GM10266 (cell line): Measurements from ENCODE around the gene CRYBB1.

ENCODE experiments used
- DNase-seq: peaks from one replicate; pipeline ENCODE4 v3.0.0; 2012; ENCODE audit errors: extremely low spot score
- TF ChIP-seq, protein P1 (sequence below): IDR thresholded peaks from 2 replicates; pipeline ENCODE4 v1.5.1; 2012; ENCODE audit warnings: mild to moderate bottlenecking, low read depth; ENCODE audit not compliant: control insufficient read depth, insufficient read depth; ENCODE audit errors: missing control alignments

The CRYBB1 gene

GRCh38 chr22:26660356-26660755 is 42.5 kb upstream of the CRYBB1 start:
- DNase-seq: no peak
- TF ChIP-seq, protein P1, sequence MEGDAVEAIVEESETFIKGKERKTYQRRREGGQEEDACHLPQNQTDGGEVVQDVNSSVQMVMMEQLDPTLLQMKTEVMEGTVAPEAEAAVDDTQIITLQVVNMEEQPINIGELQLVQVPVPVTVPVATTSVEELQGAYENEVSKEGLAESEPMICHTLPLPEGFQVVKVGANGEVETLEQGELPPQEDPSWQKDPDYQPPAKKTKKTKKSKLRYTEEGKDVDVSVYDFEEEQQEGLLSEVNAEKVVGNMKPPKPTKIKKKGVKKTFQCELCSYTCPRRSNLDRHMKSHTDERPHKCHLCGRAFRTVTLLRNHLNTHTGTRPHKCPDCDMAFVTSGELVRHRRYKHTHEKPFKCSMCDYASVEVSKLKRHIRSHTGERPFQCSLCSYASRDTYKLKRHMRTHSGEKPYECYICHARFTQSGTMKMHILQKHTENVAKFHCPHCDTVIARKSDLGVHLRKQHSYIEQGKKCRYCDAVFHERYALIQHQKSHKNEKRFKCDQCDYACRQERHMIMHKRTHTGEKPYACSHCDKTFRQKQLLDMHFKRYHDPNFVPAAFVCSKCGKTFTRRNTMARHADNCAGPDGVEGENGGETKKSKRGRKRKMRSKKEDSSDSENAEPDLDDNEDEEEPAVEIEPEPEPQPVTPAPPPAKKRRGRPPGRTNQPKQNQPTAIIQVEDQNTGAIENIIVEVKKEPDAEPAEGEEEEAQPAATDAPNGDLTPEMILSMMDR: no peak

DNA sequence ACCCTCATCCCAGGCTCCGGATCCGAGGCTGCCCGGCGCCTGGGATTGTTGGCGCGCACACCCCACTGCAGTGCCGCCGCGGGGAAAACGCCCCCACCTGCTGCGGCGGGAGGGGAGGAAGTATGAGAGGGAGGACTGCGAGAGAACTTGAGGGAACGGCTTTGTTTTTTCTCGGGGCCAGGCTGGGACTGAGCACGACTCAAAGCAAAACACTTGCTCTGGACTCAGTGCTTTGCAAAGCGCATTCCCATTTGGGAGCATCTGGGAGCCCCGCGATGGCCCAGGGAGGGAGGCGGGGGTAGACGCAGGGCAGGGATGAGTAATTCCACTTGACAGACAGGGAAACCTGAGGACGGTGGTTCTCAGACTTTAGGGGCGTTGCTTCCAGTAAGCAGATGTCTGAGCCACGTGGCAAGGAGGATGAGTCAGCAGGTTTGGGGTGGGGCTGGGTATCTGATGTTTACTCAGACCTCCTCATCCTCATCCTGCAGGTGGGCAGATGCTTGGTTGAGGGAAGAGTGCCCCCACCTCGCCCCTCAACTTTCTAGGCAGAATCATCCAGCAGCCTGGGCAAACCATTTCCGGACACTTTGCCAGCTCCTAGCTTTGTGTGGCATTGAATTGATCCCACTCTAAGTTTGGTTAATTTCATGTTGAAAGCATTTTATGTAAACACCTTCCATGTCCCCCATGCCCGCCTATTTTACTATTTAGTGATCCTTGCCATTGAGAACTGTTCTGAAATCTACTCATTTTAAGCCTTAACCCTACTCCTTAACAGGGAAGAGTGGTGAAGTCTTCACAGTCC is 41.0 kb upstream of the CRYBB1 start:
- peak; percentile 79 for DNase-seq
- TF ChIP-seq, protein P1: no peak

DNA sequence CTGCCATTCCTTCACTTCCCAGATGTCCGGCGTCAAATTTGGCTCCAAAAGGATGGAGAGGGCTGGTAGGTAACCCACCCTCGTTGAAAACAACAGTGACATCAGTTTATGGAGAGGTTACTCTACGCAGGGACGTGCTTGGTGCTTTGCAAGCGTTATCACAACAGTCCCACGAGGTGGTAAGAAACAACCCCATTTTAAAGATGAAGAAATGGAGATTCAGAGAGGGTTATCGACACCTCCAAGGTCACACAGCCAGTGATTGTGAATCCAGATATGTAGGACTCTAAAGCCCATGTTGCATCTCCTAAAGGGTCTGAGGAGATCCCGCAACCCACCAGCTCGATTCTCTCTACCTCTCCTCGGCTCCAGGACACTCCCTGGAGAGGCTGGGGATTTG is 40.3 kb upstream of the CRYBB1 start:
- no peak for DNase-seq
- TF ChIP-seq, protein P1: no peak

DNA sequence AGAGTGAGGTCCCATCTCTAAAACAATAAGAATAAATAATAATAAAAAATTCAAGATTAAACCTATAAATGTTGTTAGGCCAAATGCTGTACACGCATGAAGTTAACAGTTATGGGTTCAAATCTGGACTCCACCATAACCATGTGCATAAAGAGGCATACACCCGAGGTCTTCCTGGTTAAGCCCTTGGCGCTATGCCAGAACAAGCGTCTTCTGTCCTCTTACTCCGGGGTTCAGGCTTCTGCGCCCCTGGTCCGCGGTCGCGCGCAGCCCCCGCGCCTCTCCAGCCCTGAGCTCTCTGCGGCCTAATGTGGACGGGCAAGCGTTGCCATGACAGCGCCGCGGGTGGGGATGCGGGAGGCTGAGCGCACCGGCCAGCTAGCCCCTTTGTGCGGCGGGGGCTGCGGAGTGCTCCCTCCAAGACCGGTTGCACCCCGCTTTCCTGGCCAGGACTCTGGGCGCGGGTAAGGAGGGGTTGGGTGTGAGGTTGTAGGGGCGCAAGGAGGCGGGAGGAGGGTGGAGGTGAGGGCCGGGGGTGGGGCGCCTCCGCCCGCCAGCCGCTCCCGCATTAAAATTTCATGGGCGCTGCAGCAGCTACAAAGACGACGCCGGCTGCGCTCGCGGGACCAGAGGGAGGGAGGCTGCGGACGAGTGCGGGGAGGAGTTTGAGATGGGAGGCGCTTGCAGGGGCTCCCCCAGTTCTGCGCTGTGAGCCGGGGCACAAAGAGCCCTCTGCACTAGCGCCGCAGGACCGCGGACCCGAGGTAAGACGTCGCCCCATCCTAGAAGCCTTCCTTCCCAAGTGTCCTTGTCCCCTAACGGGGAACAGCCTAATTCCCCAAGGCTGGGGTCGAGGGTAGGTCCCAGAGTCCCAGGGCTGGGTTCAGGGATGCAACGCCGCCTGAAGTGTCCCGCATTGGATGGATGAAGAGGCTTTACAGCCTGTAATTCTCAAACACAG is 39.3 kb upstream of the CRYBB1 start, which contains the start of gene MIAT:
TSS of gene MIAT (plus strand) at position 698 of the 961 bp plus-strand sequence.
- peak; percentile 84 for DNase-seq
- TF ChIP-seq, protein P1: no peak

DNA sequence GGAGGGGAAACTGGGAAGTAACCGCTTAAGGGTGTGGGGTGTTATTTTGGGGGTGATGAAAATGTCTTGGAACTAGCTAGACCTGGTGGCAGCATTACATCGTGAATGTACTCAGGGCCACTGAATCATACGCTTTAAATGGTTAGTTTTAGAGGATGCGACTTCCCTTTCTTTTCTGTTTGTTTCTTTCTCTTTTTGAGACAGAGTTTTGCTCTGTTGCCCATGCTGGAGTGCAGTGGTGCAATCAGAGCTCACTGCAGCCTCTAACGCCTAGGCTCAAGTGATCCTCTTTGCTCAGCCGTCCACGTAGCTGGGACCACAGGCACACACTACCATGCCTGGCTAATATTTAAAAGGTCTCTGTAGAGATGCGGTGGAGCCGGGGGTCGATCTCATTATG is 34.0 kb upstream of the CRYBB1 start:
- no peak for DNase-seq
- TF ChIP-seq, protein P1: no peak

DNA sequence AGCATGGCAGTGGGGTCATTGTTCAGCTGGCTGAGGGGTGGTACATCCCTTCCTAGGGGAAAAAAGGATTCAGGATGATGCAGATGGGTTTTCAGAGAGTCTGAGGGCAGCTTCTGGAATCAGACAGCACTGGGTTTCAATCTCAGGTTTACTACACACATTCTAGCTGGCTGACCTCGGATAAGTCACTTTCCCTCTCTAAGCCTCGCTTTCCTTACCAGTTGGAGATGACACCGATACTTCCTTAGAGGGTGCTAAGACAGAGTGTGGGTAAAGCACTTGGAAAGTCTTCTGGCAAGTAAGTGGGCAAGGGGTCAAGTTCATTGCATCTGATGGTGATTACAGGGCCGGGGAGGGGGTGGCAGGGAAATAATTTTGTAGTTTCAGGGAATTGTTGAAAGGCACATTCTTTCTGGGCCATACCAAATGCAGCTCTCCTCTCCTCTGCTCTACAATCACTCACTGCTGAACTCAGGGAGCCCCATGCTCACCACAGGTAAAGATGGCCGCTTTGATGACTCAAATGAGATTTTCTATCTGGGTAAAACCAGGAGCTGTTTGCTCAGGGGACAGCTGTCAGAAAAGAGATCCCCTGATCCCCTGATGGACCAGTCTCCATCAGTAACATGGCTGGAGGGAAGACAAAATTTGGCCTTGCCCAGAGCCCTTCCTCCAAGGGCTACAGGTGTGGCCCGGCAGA is 33.0 kb upstream of the CRYBB1 start:
- TF ChIP-seq, protein P1: no peak
- no peak for DNase-seq
